Hematopoietic multipotent progenitor cell treated with erythropoietin and hydrocortisone succinate and interleukin-3 and kit ligand, for 4 days (in vitro differentiated cells): Measurements from ENCODE around the gene HS3ST2.
"Not testable (repeated sequence)": the region's sequence is repeated elsewhere in the genome, so short reads cannot be mapped to it uniquely, and the experiment has no call there.

ENCODE experiments used
- DNase-seq: peaks from one replicate; pipeline ENCODE4 v3.0.0-alpha.2; 2015

The HS3ST2 gene

DNA sequence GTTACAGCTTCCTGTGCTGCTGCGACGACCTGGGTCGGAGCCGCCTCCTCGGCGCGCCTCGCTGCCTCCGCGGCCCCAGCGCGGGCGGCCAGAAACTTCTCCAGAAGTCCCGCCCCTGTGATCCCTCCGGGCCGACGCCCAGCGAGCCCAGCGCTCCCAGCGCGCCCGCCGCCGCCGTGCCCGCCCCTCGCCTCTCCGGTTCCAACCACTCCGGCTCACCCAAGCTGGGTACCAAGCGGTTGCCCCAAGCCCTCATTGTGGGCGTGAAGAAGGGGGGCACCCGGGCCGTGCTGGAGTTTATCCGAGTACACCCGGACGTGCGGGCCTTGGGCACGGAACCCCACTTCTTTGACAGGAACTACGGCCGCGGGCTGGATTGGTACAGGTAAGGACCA is 746 bp downstream of the HS3ST2 start:
- DNase-seq, result no peak

DNA sequence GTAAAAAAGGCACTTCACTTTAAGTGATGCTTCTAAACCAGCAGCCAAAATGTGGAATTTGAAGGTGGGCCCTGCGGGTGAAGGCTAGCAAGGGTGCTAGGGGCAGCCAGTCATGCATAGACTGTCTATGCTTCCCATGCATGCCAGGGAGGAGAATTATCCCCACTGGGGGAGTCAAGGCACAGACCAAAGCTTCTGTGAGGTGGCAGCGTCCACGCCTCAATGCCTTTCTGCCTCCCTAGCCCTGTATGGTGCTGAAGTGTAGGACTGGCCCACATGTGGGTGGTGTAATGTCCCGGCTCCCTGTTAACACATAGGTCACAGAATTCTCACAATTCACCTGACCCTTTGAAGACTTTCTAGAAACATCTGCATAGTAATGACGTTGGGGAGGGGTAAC is 1.9 kb downstream of the HS3ST2 start:
- DNase-seq, result no peak

DNA sequence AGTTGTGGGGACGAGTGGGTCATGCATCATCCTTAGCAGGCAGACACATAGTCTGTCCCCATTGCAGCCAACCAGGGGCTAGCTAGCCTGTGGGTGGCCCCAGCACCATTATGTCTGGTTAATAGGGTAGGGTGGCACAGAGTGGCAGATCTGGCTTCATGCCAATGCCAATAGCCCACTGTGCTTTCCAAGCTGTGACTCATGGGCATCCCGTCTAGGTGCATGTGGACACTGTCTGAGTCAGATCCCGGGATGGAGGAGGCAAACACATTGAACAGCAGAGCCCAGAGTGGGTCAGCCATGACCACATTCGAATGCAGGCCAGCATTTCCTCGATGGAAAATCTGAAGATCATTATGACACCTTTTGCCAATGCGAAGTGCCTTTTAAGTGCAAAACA is 2.5 kb downstream of the HS3ST2 start:
- no peak for DNase-seq

DNA sequence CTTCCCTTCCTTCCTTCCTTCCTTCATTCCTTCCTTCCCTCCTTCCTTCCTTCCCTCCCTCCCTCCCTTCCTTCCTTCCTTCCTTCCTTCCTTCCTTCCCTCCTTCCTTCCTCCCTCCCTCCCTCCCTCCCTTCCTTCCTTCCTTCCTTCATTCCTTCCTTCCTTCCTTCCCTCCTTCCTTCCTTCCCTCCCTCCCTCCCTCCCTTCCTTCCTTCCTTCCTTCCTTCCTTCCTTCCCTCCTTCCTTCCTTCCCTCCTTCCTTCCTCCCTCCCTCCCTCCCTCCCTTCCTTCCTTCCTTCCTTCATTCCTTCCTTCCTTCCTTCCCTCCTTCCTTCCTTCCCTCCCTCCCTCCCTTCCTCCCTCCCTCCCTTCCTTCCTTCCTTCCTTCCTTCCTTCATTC is 4.8 kb downstream of the HS3ST2 start:
- not testable (repeated sequence) for DNase-seq

DNA sequence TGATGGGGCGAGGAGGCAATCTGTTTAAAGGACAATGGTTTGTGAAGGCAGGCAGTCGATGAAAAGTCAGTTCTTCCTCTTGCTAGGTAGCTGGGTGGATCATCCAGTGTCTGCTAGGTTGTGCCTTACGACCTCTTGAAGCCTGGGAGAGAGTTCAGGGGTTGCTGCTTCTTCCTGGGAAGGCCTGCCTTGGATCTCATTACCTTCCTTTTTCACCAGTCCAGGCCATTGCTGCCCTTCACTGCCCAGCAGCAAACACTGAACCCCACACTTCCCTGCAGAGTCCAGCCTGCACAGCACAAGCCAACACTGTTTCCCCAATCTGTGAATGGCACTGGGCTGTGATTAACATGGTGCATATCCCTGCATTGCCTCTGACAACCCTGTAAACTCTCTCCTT is 24.7 kb downstream of the HS3ST2 start:
- DNase-seq, result no peak

DNA sequence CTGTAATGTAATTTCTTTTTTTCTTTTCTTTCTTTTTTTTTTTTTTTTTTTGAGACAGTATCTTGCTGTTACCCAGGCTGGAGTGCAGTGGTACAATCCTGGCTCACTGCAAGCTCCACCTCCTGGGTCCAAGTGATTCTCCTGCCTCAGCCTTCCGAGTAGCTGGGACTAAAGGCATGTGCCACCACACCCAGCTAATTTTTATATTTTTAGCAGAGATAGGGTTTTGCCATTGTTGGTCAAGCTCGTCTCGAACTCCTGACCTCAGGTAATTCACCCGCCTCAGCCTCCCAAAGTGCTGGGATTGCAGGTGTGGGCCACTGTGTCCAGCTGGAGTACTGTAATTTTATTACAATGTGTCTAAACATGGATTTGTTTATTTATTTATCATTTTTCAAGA is 28.1 kb downstream of the HS3ST2 start:
- DNase-seq, result not testable (repeated sequence)

DNA sequence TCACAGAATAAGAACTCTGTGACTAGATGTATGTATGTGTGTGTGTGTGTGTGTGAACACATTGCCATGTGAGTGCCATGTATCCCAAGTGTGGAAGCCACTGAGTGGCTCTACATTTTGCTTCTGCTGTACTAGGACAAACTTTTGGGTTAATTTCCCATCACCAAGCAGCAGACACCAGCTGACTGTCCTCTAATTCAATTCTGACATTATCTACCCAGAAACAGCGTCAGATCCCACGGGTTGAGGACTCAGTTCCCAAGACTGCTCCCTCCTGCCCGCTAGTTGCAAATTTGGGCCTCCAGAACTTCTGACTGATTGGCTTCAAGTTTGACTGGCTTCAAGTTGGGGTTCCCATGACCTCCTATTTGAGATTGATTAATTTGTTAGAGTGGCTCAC is 29.2 kb downstream of the HS3ST2 start:
- DNase-seq, result no peak

DNA sequence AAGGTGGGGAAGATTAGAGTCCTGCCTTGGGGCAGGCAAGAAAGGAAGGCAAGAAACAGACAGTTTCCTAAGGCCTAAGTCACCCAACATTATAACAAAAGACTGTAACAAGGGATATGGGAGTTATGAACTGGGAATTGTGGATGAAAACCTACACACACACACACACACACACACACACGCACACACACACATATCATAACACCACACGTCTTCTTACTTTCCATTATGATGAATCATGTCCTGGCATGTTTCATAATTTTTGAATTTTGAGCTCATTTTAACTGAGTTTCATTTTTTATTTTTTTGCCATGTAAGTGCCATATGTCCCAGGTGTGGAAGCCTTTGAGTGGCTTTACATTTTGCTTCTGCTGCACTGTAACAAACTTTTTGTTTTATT is 29.9 kb downstream of the HS3ST2 start:
- DNase-seq, result no peak

DNA sequence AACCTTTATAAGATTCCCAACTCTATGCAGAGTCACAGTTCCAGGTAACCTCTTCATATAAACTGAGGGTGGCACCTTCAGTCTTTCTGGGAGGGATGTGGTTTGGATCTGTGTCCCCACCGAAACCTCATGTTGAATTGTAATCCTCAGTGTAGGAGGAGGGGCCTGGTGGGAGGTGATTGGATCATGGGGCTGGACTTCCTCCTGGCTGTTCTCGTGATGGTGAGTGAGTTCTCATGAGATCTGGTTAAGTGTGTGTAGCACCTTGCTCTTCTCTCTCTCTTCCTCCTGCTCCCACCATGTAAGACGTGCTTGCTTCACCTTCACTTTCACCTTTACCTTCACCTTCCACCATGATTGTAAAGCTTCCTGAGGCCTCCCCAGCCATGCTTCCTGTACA is 30.5 kb downstream of the HS3ST2 start:
- no peak for DNase-seq

DNA sequence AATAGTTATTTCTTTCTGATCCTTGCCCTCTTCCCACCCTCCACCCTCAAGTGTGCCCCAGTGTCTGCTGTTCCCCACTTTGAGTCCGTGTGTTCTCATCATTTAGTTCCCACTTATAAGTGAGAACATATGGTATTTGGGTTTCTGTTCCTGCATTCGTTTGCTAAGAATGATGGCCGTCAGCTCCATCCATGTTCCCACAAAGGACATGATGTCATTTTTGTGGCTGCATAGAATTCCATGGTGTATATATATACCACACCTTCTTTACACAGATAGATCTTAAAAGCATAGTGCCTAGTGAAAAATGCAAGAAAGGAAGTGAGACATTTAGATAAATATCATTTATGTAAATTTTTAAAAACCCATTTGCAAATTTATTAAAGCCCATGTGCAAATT is 33.1 kb downstream of the HS3ST2 start:
- no peak for DNase-seq

DNA sequence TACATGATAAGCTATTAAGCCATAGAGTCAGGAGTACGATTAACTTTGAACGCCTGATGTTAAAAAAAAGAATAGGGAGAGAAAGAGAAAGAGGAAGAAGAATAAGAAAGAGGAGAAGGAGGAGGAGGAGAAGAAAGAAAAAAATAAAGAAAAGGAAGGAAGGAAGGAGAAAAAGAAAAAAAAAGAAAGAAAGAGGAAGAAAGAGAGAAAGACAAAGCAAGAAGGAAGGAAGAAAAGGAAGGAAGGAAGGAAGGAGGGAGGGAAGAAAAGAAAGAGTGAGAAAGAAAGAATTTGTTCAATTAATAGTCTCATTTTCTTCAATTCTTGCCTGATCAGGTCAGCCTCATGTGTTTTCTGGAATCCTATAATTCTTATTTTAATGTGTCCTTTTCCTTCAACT is 33.7 kb downstream of the HS3ST2 start:
- no peak for DNase-seq

DNA sequence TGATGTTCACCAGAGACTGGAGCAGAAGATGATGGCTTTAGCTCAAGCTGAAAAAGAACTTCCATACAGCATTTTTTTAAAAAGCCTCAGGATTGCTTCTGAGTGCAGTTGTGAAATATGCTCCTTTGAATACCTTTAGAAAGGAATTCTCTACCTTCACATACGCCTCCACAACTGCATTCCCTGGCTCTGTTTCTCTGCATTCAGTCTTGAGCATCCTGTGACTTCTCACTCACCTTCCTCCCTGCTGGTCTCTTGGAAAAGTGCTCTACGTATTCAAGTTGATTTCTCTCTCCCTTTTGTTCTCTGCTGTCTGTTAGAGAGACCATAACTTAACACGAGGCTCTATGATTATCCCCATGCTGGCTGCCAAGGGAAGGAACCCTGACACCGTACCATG is 34.5 kb downstream of the HS3ST2 start:
- no peak for DNase-seq

DNA sequence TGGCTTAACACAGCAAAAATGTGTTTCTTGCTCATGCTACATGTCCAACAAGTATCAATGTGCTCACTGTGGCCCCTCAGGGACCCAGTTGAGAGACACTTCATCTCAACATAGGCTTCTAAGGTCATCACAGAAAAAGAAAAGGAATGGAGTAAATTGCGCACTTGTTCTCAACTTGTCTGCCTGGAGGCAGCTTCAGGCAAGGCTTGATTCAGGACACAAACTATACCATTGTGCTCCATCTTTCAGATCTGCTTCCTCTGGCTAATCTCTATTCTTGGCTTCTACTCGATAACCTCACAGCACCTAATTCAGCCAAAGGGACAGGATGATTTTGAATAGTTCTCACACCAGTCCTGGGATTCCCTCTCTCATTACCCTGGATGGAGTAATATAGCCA is 35.6 kb downstream of the HS3ST2 start:
- DNase-seq, result no peak

DNA sequence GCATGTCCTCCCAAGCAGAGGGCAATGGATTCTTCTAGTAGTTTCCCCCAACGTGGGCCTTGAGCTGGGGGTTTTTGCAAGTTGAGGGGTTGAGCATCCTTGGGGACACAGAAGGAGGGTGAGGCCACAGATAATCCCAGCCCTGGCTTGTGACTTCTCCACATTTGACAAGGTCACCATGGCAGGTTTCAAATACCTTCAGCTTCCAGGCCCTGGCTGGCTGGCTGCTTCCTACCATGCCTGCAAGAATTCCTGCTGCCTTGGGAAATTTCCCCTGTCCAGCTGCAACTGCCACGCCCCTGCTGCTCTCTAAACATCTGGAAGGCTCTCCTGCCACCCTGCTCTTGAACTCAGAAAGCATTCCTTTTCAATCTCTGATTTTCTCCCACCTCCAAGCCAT is 41.3 kb downstream of the HS3ST2 start:
- no peak for DNase-seq

DNA sequence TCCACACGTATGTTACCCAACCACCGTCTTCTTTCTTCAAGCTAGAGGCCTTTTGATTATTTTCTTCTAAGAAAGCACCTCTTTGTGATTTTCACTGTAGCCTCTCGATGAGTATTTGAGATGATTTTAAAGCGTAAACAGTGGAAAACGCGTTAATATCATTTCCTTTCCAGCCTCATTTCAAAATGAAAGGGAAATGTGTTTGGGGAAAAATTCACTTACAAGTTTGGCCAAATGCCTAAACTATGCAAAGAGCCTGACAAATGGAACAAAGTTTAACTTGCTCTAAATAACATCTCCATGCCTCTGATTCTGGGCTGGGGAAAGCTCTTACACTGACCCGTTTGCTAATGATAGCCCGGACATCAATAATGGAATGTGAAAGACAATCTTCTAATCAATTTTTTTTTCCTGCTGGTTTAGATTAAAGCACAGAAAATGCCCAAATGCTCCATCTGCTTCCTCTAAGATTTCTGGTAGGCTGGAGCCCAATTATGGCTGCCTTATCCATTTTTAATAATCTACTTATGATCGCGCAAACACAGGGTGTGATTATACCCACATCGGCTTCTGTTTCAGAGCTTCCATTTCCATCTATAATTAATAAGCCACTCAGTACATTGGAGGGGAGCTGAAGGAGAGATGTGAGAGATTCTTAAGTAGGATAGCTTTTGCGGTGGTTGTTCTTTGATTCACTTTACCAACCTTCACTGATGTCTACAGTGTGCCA is 43.5 kb downstream of the HS3ST2 start:
- no peak for DNase-seq

DNA sequence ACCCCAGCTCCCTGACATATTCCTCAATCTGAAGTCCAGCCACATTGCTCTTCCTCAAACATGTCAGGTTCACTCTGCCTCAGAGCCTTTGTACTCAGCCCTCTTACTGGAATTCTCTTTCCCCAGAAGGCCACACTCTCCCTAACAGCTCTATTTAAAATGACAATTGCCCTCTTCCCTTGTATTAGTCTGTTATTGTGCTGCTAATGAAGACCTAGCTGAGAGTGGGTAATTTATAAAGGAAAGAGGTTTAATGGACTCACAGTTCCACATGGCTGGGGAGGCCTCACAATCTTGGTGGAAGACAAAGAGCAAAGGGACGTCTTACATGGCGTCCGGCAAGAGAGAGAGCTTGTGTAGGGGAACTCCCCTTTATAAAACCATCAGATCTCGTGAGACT is 46.0 kb downstream of the HS3ST2 start:
- no peak for DNase-seq

DNA sequence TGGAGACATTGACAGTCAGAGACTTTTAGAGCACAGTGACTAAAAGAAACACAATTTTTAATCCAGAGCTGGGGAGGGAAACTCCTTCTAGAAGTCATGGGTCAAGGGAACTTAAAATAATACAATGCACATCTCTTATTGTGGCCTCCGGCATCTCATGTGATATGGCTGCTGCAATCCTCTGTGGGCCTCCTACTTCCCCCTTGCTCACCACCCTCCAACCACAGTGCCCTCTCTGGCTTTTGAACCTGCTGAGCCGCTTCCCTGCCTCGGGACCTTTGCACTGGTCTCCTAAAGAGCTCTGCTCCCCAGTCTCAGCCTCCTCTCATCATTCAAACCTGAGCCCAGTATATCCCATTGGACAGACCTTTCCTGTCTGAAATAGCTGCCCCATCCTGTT is 47.6 kb downstream of the HS3ST2 start:
- peak; percentile 1 for DNase-seq

DNA sequence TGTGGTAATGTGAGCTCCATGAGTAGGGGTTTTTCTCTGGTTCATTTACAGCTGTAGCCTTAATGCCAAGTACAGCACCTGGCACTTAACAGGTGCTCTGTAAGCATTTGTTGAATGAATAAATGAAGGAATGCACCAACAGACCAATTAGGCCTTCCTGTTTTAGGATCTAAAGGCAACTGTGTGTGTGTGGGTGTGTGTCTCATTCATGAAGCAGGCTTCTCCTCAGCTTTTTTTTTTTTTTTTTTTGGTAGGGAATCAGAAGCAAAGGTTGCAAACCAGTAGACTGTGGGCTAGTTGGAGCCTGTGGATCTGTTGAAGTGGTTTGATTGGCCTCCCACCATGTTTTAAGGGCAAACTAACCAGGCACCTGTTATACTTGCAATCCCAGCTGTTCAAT is 48.1 kb downstream of the HS3ST2 start:
- no peak for DNase-seq

DNA sequence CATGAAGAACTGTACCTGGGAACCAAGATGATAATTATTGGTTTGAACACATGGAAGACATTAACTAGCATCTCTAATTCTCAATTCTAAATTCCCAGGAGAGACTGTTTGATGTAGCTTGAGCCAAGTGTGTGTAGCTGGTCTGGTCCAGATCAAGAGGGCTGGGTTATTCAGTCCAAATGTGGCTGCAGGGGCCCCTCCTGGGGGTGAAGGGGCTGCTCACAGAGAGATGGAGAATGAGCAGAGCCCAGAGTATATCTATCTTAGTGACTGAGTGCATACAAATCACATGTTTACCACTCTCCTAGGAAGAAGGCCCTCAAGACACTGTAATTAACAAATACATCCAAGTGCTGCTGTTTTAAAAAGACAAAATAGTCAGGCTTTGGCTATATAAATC is 50.4 kb downstream of the HS3ST2 start:
- DNase-seq, result no peak

DNA sequence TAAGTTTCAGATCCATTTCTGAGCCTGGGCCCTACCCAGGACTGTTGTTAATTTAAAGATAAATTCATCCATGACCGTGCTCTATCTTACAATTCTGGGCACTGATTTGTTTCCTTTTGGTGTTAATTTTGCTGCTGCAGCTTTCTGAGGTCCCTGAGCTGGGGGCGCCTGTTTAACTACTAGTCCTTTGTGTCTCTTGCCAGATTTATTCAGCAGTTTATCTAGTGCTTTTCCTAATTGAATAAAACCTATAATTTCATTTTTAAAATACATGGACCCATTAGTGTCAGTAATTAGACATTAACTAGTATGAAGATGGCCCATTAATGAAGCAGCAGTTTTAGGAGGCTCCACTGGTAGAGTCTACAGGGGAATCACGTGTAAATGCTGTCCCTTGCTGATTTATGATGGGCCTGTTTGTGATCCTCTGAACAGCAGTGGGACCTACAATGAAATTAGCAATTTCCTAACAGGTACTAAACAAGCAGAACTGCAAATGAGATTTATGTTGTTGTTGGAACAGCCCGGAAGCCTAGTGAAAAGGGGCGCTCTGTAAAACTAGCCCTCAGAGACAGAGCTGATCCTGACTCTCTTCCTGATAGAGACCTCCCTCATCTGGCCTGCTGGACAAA is 54.7 kb downstream of the HS3ST2 start:
- no peak for DNase-seq

DNA sequence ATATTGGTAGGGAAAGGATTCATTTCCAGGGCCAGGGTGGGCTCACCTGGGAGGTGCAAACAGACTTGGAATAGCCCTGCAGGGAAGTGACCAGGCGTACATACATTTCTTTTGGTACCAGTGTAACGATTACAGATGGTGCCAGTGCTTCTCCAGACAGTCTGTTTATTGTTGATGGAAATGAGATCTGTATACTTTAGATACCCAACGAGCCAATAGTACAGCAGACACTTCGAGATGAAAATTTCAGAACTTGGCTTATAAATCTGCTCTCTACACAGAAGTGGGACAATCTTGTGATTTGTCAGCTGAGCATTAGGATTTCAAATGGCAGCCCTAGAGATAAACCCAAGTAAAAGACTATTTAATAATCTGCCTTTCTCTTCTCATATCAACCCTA is 57.9 kb downstream of the HS3ST2 start:
- DNase-seq, result no peak

DNA sequence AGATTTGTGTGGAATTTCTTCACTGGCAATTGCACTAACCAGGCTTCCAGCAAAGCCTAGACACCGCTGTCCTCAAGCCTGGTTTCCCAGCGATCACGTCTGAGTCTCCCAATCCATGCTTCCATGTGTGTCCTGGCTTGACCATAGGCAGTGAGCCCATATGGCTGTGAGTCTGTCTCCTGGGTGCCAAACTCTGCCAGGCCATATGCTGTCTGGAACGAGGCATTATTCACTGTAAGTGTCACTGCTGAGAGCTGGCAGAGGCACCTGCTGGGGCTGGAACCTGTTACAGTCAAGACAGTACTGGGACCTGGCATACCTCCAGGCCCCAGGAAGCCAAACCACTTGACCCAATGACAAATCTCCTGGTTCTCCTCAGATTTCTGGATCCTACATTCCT is 60.4 kb downstream of the HS3ST2 start:
- no peak for DNase-seq

DNA sequence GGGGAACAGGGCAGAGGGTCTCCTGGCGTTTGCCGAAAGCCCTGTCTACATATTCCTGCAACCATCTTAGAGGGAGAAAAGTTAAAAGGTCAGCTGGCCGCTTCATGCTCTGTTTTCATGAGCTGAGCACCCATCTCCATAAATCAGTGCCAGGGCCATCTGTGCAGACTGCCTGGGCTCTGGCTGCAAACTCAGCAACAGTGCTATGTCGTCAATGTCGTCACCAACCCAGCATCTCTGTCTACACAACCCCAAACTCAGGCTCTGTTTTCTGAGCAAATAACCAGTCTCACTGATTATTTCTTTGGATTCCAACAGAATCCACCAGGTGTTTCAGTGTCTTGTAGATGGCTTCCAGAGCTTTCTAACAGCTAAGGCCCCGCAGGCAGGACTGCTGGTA is 65.0 kb downstream of the HS3ST2 start:
- DNase-seq, result no peak

DNA sequence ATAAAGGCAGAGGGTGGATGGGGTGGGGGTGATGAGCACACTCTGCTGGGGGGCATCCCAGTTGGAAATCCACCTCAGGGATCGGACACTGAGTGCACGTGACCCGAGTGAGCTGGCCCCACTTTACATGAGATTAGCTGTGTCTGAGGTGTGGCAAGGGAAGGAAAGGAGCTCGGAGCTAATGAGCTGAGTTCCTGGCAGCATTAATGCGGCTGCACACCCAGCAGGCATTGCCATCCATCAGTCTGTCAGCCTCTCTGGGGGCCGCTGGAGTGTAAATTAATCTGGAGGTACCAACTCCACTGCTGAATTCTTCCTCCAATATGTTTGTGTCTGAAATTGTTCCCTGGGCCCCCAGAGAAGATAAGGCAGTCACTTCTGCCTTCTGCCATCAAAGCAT is 65.5 kb downstream of the HS3ST2 start:
- no peak for DNase-seq

DNA sequence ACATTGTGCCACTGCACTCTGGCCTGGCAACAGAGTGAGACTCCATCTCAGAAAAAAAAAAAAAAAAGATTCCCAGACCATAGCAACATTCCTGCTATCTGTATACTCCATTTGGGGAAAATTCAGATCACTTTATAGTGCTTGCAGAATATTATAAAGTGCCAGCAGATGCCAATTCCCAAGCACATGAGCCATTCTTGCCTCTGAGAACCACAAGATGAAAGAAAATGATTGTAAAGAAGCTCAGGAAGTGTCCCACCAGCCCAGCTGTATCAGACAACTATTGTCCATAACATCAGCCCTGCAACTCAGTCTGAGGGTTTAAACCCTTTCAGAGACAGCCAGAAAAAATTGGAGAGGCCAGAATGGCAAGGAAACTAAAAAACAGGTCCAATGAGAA is 69.0 kb downstream of the HS3ST2 start:
- DNase-seq, result no peak
